ENCODE results near the gene PGM2L1.

PGM2L1 gene

DNA sequence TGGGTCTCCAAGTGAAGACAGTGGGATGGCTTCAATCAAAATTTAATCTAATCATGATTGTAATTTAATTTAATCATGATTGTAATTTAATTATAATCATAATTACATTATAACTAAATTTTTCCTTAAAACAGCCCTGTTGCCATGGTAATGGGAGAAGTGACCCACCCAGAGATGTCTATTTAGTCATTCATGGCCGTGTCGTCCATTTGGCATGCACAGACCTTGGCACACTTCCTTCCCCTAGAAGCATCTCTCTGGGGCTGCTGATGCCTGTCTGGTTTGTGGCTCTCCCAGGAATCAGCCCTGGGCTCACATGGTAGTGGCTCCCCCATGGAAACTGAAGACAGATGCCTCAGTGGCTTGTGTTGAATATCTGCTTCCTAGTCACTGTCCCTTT is 113.8 kb downstream of the PGM2L1 start:
- no peak for DNase-seq

DNA sequence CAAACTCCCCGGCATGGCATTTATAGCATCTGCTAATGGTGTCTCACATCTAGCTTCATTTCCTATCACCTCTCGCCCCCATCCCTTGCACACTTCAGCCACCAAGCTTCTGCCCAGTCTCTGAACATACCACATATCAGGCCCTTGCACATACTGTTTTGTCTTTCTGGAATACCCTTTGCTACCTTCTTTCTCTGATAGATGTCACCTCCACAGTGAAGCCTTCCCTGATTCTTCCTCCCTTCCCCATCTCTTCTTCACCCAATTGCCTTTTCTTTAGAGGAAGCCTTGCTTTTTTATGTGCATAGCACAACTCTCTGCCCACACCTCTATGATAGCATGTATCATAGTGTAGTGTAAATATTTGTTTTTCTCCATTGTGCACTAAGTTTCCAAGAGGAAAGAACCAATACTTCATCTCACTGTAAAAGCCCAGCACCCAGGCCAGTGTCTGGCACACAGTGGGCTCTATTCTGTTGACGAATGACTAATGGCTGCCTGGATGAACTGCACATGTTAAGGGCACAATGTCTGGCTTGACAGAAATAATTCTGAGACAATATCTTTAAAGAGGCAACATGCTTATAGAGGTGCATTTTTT is 114.6 kb downstream of the PGM2L1 start:
- no peak for DNase-seq

DNA sequence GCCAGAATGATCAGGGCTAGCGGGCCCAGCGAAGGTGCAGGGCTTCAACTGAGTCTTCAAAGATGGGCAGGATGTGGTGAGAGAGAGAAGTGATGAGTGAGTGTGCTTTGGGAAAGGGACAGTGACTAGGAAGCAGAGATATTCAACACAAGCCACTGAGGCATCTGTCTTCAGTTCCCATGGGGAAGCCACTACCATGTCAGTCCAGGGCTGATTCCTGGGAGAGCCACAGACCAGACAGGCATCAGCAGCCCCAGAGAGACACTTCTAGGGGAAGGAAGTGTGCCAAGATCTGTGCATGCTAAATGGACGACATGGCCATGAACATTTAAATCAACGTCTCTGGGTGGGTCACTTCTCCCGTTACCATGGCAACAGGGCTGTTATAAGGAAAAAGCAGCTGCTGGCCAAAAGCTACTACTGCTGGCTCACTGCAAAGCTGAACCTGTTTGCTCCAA is 115.3 kb downstream of the PGM2L1 start:
- DNase-seq, result no peak

DNA sequence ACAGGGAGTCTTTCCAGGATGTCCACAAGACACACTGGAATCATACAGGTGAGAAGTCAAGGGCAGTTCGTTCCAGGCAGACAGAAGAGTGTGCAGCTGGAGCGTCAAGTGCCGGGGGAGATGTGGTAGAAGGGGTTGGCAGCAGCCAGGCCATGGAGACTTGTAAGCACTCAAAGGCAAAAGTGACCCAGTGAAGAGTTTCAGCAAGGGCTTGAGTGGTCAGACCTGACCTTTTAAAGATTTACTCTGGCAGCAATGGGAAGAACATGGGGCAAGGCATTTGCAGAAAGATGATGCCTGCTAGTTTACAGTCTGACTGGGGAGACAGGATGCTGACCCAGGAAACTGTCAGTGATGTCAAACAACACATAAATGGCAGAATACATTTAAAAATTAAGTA is 115.8 kb downstream of the PGM2L1 start:
- no peak for DNase-seq

DNA sequence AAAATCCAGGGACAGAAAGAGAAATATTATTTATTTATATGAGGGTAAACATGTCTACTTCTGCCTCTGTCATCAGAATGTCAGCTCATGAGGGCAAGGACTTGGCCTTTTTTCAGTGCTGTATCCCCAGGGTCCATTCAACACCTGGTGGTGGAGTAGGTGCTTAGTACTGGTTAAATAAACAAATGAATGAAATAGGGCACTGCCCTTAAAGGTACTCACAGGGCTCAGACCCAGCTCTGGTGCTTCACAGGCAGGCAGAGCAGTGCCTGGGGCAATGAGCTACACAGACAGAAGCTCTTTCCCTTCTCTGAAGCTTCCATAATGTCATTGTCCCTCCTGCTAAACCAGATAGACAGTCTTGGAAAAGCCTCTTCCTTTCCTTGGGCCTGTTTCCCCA is 117.7 kb downstream of the PGM2L1 start:
- no peak for DNase-seq
